GM10266 (cell line): ENCODE results near the gene SEPTIN2.
A peak's percentile ranks its signal among the peaks of the same experiment; 100 is the strongest.
"Not testable (repeated sequence)": the region's sequence is repeated elsewhere in the genome, so short reads cannot be mapped to it uniquely, and the experiment has no call there.

Experiments
- DNase-seq: peaks from one replicate; pipeline ENCODE4 v3.0.0; 2012; ENCODE audit errors: extremely low spot score
- CTCF ChIP-seq: IDR thresholded peaks from 2 replicates; pipeline ENCODE4 v1.5.1; 2012; ENCODE audit warnings: mild to moderate bottlenecking, low read depth; ENCODE audit not compliant: control insufficient read depth, insufficient read depth; ENCODE audit errors: missing control alignments

Gene SEPTIN2

GRCh38 chr2:241363426-241363825 is 47.7 kb downstream of the SEPTIN2 start:
- no peak for TF ChIP-seq CTCF
- DNase-seq, result peak; percentile 29

- no peak for DNase-seq
- no peak for TF ChIP-seq CTCF
Measured at GRCh38 chr2:241364781-241365180, 49.1 kb downstream of the SEPTIN2 start.

- no peak for TF ChIP-seq CTCF
- DNase-seq, result no peak
Measured at GRCh38 chr2:241366678-241367077, 51.0 kb downstream of the SEPTIN2 start.

- no peak for TF ChIP-seq CTCF
- DNase-seq, result no peak
Measured at GRCh38 chr2:241368643-241369042, 52.9 kb downstream of the SEPTIN2 start.

GRCh38 chr2:241372361-241372992 is 56.8 kb downstream of the SEPTIN2 start:
- DNase-seq, result no peak
- no peak for TF ChIP-seq CTCF

- no peak for DNase-seq
- no peak for TF ChIP-seq CTCF
Measured at GRCh38 chr2:241373446-241373845, 57.7 kb downstream of the SEPTIN2 start.

- not testable (repeated sequence) for DNase-seq
Measured at GRCh38 chr2:241373906-241374305, 58.2 kb downstream of the SEPTIN2 start.

GRCh38 chr2:241375300-241375699 is 59.6 kb downstream of the SEPTIN2 start:
- TF ChIP-seq CTCF, result no peak
- DNase-seq, result no peak
